OCI-LY3 (cell line): ENCODE results near the gene THAP8.

Source experiments
- H2AFZ ChIP-seq: fragments of 200-600, 300-600 bp; shearing (Covaris generic); 2 replicates; pipeline ENCODE4 v1.6.0; 2014; ENCODE audit warnings: antibody characterized with exemption, low read depth, low read length
- H3K27ac ChIP-seq: fragments of 200-600, 300-600 bp; sonication (generic); 2 replicates; pipeline ENCODE4 v1.5.1; 2014; ENCODE audit warnings: mild to moderate bottlenecking, low read length, moderate library complexity, mixed read lengths
- H3K27me3 ChIP-seq: fragments of 200-600, 300-600 bp; sonication (generic); 2 replicates; pipeline ENCODE4 v1.6.1; 2014; ENCODE audit warnings: low read depth, low read length, mixed read lengths
- H3K36me3 ChIP-seq: fragments of 200-600, 300-600 bp; sonication (generic); replicated peaks from 2 replicates; pipeline ENCODE3; 2014; ENCODE audit warnings: low read depth, low read length, mixed read lengths
- H3K4me1 ChIP-seq: fragments of 300-600, 200-600 bp; sonication (generic); 2 replicates; pipeline ENCODE4 v1.6.1; 2014; ENCODE audit warnings: low read length, mixed read lengths
- H3K4me2 ChIP-seq: fragments of 200-600, 300-600 bp; sonication (generic); 2 replicates; pipeline ENCODE4 v1.6.1; 2014; ENCODE audit warnings: low read length, mixed read lengths
- H3K4me3 ChIP-seq: fragments of 300-600, 200-600 bp; sonication (generic); 2 replicates; pipeline ENCODE4 v1.5.1; 2014; ENCODE audit warnings: antibody characterized with exemption, mild to moderate bottlenecking, low read length, moderate library complexity
- H3K79me2 ChIP-seq: fragments of 300-600, 200-600 bp; shearing (Covaris generic); 2 replicates; pipeline ENCODE4 v1.6.1; 2014; ENCODE audit warnings: mild to moderate bottlenecking, low read length, mixed read lengths
- H3K9ac ChIP-seq: fragments of 300-600, 200-600 bp; shearing (Covaris generic); 2 replicates; pipeline ENCODE4 v1.6.0; 2014; ENCODE audit warnings: mild to moderate bottlenecking, low read length, moderate library complexity
- H3K9me3 ChIP-seq: fragments of 200-600, 300-600 bp; shearing (Covaris generic); 2 replicates; pipeline ENCODE4 v1.6.1; 2014; ENCODE audit warnings: low read length, mixed read lengths; ENCODE audit not compliant: insufficient read depth
- H4K20me1 ChIP-seq: fragments of 200-600, 300-600 bp; sonication (generic); 2 replicates; pipeline ENCODE4 v1.6.1; 2016; ENCODE audit warnings: low read length, mixed read lengths; ENCODE audit not compliant: insufficient read depth
- CTCF ChIP-seq: fragments of 200-600, 300-600 bp; sonication (generic); IDR thresholded peaks from 2 replicates; pipeline ENCODE4 v1.5.1; 2014; ENCODE audit warnings: antibody characterized with exemption, low read length, low read depth
- EZH2phosphoT487 ChIP-seq: fragments of 200-600 bp; shearing (Covaris generic); IDR thresholded peaks from 2 replicates; pipeline ENCODE4 v1.6.1; 2018; ENCODE audit warnings: antibody characterized with exemption, mixed run types, low read depth

The THAP8 gene

GRCh38 chr19:35987571-35987896 lies 66.6 kb downstream of the THAP8 start:
- Histone ChIP-seq H3K27ac (no peak overlapping the region), H3K79me2 (no peaks in the 10 kb centered on the region), H2AFZ (peak overlapping the region; percentile 59; the same call in 1 of the 2 replicates), H3K4me3 (peak overlapping the region; percentile 75), H3K4me2 (peak overlapping the region; percentile 52), H3K36me3 (no peaks in the 10 kb centered on the region), H3K27me3 (peaks cover 3% of the 10 kb centered on the region; the same call in 1 of the 2 replicates), H3K9me3 (peaks cover 6% of the 10 kb centered on the region; the same call in 1 of the 2 replicates), H4K20me1 (no peaks in the 10 kb centered on the region), H3K9ac (peak overlapping the region; percentile 40), H3K4me1 (peaks cover 9% of the 10 kb centered on the region)
- TF ChIP-seq EZH2phosphoT487 (no peak), CTCF (no peak)

- H3K27ac ChIP-seq: 0 out of 2 replicates have a peak overlapping the region, but pooled peaks have one; percentile 2
- peak; percentile 29; the same call in 1 of the 2 replicates for TF ChIP-seq CTCF
- no peak for TF ChIP-seq EZH2phosphoT487
- peaks cover 6% of the 10 kb centered on the region; the same call in 1 of the 2 replicates for H3K9me3 ChIP-seq
- peak overlapping the region; percentile 75 for H3K4me3 ChIP-seq
- peak overlapping the region; percentile 59; the same call in 1 of the 2 replicates for H2AFZ ChIP-seq
- peaks cover 9% of the 10 kb centered on the region for H3K4me1 ChIP-seq
- peak overlapping the region; percentile 40 for H3K9ac ChIP-seq
- H3K36me3 ChIP-seq: no peaks in the 10 kb centered on the region
- H3K4me2 ChIP-seq: peak overlapping the region; percentile 52
- H3K79me2 ChIP-seq: no peaks in the 10 kb centered on the region
- H3K27me3 ChIP-seq: peaks cover 3% of the 10 kb centered on the region; the same call in 1 of the 2 replicates
- no peaks in the 10 kb centered on the region for H4K20me1 ChIP-seq
Observed at GRCh38 chr19:35986664-35987570, 67.2 kb downstream of the THAP8 start.

- no peaks in the 10 kb centered on the region for H4K20me1 ChIP-seq
- no peak for TF ChIP-seq CTCF
- no peak for TF ChIP-seq EZH2phosphoT487
- H3K4me1 ChIP-seq: peaks cover 9% of the 10 kb centered on the region
- no peak overlapping the region for H3K9ac ChIP-seq
- H2AFZ ChIP-seq: no peak overlapping the region
- no peak overlapping the region for H3K27ac ChIP-seq
- H3K4me2 ChIP-seq: no peak overlapping the region
- no peak overlapping the region for H3K4me3 ChIP-seq
- H3K27me3 ChIP-seq: peaks cover 7% of the 10 kb centered on the region; the same call in 1 of the 2 replicates
- H3K9me3 ChIP-seq: peaks cover 6% of the 10 kb centered on the region; the same call in 1 of the 2 replicates
- no peaks in the 10 kb centered on the region for H3K36me3 ChIP-seq
- H3K79me2 ChIP-seq: no peaks in the 10 kb centered on the region
Observed at GRCh38 chr19:35986111-35986510, 68.0 kb downstream of the THAP8 start.
